ENCODE measurements around the gene KRTAP9-7.

KRTAP9-7 gene

DNA sequence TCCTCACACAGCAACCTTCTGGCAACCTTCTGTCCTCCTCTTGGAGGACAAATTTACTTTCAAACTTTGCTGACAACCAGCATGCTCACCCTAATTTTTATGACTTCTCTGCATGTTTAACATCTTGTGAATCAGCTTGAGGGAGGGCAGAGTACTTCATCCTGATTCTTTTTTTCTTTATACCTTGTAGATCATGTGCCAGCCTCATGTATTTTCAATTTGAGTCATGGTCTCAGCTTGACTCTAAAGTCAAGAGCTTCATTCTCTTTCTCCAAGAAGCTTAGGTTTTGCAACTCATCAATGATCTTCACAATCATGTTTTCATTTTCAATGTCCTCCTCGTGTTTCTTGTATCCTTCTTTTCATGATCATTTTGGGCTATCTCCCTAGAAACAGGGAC lies 3.6 kb upstream of the KRTAP9-7 start:
- TF ChIP-seq EZH2phosphoT487 (IDR thresholded peaks at IDR 0.05; ENCODE audit: low read depth) = no peak
- TF ChIP-seq, protein P1, sequence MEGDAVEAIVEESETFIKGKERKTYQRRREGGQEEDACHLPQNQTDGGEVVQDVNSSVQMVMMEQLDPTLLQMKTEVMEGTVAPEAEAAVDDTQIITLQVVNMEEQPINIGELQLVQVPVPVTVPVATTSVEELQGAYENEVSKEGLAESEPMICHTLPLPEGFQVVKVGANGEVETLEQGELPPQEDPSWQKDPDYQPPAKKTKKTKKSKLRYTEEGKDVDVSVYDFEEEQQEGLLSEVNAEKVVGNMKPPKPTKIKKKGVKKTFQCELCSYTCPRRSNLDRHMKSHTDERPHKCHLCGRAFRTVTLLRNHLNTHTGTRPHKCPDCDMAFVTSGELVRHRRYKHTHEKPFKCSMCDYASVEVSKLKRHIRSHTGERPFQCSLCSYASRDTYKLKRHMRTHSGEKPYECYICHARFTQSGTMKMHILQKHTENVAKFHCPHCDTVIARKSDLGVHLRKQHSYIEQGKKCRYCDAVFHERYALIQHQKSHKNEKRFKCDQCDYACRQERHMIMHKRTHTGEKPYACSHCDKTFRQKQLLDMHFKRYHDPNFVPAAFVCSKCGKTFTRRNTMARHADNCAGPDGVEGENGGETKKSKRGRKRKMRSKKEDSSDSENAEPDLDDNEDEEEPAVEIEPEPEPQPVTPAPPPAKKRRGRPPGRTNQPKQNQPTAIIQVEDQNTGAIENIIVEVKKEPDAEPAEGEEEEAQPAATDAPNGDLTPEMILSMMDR (IDR thresholded peaks at IDR 0.05; ENCODE audit: low read depth, low read length) = no peak
- no peaks in the 10 kb centered on the region for H4K20me1 ChIP-seq (ENCODE audit: insufficient read depth, low read length)
- H3K27me3 ChIP-seq (ENCODE audit: low read depth, low read length) = peaks cover 9% of the 10 kb centered on the region
- H3K36me3 ChIP-seq (replicated peaks; ENCODE audit: low read depth, low read length) = no peaks in the 10 kb centered on the region
- no peak overlapping the region for H3K9ac ChIP-seq (ENCODE audit: low read length)
- H3K4me2 ChIP-seq (ENCODE audit: low read length) = peak overlapping the region; percentile 9; the same call in 1 of the 2 replicates
- H3K79me2 ChIP-seq (ENCODE audit: low read length) = no peaks in the 10 kb centered on the region
- H3K9me3 ChIP-seq (ENCODE audit: insufficient read depth, low read length) = no peaks in the 10 kb centered on the region
- H3K4me3 ChIP-seq (ENCODE audit: low read length) = no peak overlapping the region
- H3K27ac ChIP-seq (ENCODE audit: low read length) = no peak overlapping the region
- H3K4me1 ChIP-seq (ENCODE audit: low read length) = peaks cover 7% of the 10 kb centered on the region
- no peak overlapping the region for H2AFZ ChIP-seq (ENCODE audit: low read depth, low read length)

DNA sequence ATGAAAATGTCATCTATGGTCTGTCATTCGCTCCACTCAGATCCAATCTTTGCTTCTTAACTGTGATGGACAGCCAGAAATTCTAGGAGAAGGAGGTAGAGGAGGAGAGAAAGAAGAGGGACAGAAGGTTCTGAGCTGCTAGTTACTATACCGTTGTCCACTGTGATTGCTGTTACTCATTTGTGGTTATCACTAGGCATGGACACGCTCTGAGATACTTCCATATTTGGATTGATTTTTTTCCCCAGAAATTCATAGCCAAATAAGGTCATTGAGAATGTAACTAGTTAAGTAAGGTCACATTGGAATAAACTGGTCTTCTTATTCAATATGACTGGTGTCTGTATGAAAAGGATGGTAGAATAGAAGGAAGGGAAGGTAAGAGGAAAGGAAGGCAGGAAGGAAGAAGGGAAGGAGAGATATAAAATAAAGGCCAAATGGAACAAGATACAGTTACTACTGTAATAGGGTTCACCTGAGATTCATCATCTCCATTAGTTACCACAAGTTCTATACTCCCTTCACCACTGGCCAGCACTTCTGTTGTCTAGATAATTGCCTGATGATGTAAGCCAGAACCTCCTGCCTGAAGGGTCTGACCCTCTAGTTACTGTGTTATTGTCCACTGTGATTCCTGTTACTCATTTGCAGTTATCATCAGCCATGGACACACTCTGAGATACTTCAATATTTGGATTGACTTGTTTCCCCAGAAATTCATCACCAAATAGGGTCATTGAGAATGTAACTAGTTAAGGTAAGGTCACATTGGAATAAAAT lies 2.9 kb downstream of the KRTAP9-7 start:
- Histone ChIP-seq H3K4me2 (ENCODE audit: low read length) (no peak overlapping the region), H2AFZ (ENCODE audit: low read depth, low read length) (no peak overlapping the region), H4K20me1 (ENCODE audit: insufficient read depth, low read length) (no peaks in the 10 kb centered on the region), H3K27me3 (ENCODE audit: low read depth, low read length) (peaks cover 29% of the 10 kb centered on the region), H3K9me3 (ENCODE audit: insufficient read depth, low read length) (no peaks in the 10 kb centered on the region), H3K4me3 (ENCODE audit: low read length) (no peak overlapping the region), H3K4me1 (ENCODE audit: low read length) (no peaks in the 10 kb centered on the region), H3K9ac (ENCODE audit: low read length) (no peak overlapping the region), H3K27ac (ENCODE audit: low read length) (no peak overlapping the region), H3K79me2 (ENCODE audit: low read length) (no peaks in the 10 kb centered on the region), H3K36me3 (replicated peaks; ENCODE audit: low read depth, low read length) (no peaks in the 10 kb centered on the region)
- TF ChIP-seq EZH2phosphoT487 (IDR thresholded peaks at IDR 0.05; ENCODE audit: low read depth) = no peak
- TF ChIP-seq, protein P1 (IDR thresholded peaks at IDR 0.05; ENCODE audit: low read depth, low read length) = no peak

DNA sequence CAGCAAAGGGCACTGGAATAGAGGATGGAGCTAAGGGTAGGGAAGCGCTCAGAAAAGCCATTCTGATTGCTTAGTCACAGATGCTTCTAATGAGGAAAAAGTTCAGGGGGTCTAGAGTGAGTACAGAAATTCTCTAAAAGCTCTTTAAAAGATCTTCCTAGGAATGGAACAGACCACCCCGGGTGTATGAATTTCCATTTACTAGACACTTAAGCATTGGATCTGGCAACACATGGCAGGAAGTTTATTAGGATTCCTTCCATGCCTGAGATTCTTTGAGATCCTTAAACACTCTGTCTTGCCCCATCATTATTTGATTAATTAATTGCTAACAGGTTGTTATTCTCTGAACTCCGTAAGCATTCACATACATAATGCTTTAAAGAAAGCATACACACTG lies 8.5 kb downstream of the KRTAP9-7 start:
- Histone ChIP-seq H3K4me2 (ENCODE audit: low read length) (no peak overlapping the region), H3K27ac (ENCODE audit: low read length) (no peak overlapping the region)

DNA sequence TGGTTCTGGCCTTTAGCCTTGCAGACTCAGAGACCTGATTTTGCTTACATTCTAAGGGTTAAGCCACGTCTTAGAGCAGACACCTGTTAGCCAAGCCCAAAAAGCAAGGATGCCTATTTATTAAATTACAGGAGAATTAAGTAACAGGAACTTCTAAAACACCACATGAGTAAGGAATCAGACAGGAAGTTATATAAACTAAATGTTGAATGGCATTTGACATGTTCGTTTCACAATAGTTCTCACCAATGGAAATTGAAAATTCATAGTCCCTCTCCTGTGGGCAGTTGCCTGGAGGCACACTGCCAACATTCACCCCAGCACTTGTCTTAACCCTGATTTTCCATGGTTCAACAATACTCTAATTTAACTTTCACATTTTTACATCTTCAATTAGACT lies 9.0 kb downstream of the KRTAP9-7 start:
- H3K4me3 ChIP-seq (ENCODE audit: low read length) = no peak overlapping the region
- H3K79me2 ChIP-seq (ENCODE audit: low read length) = no peaks in the 10 kb centered on the region
- H3K4me1 ChIP-seq (ENCODE audit: low read length) = no peaks in the 10 kb centered on the region
- H3K36me3 ChIP-seq (replicated peaks; ENCODE audit: low read depth, low read length) = no peaks in the 10 kb centered on the region
- no peak for TF ChIP-seq EZH2phosphoT487 (IDR thresholded peaks at IDR 0.05; ENCODE audit: low read depth)
- TF ChIP-seq, protein P1 (IDR thresholded peaks at IDR 0.05; ENCODE audit: low read depth, low read length) = no peak
- H4K20me1 ChIP-seq (ENCODE audit: insufficient read depth, low read length) = no peaks in the 10 kb centered on the region
- H3K27ac ChIP-seq (ENCODE audit: low read length) = no peak overlapping the region
- H3K9me3 ChIP-seq (ENCODE audit: insufficient read depth, low read length) = no peaks in the 10 kb centered on the region
- H3K27me3 ChIP-seq (ENCODE audit: low read depth, low read length) = peaks cover 45% of the 10 kb centered on the region
- no peak overlapping the region for H2AFZ ChIP-seq (ENCODE audit: low read depth, low read length)
- H3K9ac ChIP-seq (ENCODE audit: low read length) = no peak overlapping the region
- no peak overlapping the region for H3K4me2 ChIP-seq (ENCODE audit: low read length)

More for the DNA sequence above, 8.5 kb downstream of the KRTAP9-7 start:
- Histone ChIP-seq H3K9ac (ENCODE audit: low read length) (no peak overlapping the region), H2AFZ (ENCODE audit: low read depth, low read length) (no peak overlapping the region), H3K4me3 (ENCODE audit: low read length) (no peak overlapping the region), H3K27me3 (ENCODE audit: low read depth, low read length) (peaks cover 45% of the 10 kb centered on the region), H4K20me1 (ENCODE audit: insufficient read depth, low read length) (no peaks in the 10 kb centered on the region), H3K4me1 (ENCODE audit: low read length) (no peaks in the 10 kb centered on the region), H3K9me3 (ENCODE audit: insufficient read depth, low read length) (no peaks in the 10 kb centered on the region), H3K79me2 (ENCODE audit: low read length) (no peaks in the 10 kb centered on the region), H3K36me3 (replicated peaks; ENCODE audit: low read depth, low read length) (no peaks in the 10 kb centered on the region)
- TF ChIP-seq, protein P1 (IDR thresholded peaks at IDR 0.05; ENCODE audit: low read depth, low read length) = no peak
- TF ChIP-seq EZH2phosphoT487 (IDR thresholded peaks at IDR 0.05; ENCODE audit: low read depth) = no peak
